ENCODE data around the gene ITSN1.

Gene ITSN1

GRCh38 chr21:33841561-33841960 lies 199.3 kb downstream of the ITSN1 start:
- H3K27ac ChIP-seq (ENCODE audit: low read depth, low read length): no peak overlapping the region
- H3K27me3 ChIP-seq (ENCODE audit: control insufficient read depth, insufficient read depth, low read length): no peaks in the 10 kb centered on the region
- H3K36me3 ChIP-seq (ENCODE audit: control insufficient read depth, insufficient read depth, low read length): peaks cover 19% of the 10 kb centered on the region
- no peaks in the 10 kb centered on the region for H3K4me1 ChIP-seq (ENCODE audit: control insufficient read depth, insufficient read depth, low read length)
- peaks cover 8% of the 10 kb centered on the region; the same call in 1 of the 2 replicates for H3K9me3 ChIP-seq (ENCODE audit: control insufficient read depth, insufficient read depth, low read depth, low read length)
- no peak overlapping the region for H3K9ac ChIP-seq (ENCODE audit: low read length)
- H3K4me3 ChIP-seq (ENCODE audit: low read depth, low read length): no peak overlapping the region

- Histone ChIP-seq H3K27ac (ENCODE audit: low read depth, low read length) (no peak overlapping the region), H3K36me3 (ENCODE audit: control insufficient read depth, insufficient read depth, low read length) (peaks cover 8% of the 10 kb centered on the region), H3K4me3 (ENCODE audit: low read depth, low read length) (no peak overlapping the region), H3K27me3 (ENCODE audit: control insufficient read depth, insufficient read depth, low read length) (no peaks in the 10 kb centered on the region), H3K4me1 (ENCODE audit: control insufficient read depth, insufficient read depth, low read length) (no peaks in the 10 kb centered on the region), H3K9ac (ENCODE audit: low read length) (no peak overlapping the region), H3K9me3 (ENCODE audit: control insufficient read depth, insufficient read depth, low read depth, low read length) (peaks cover 8% of the 10 kb centered on the region; the same call in 1 of the 2 replicates)
Measured at GRCh38 chr21:33843216-33843615, 200.9 kb downstream of the ITSN1 start.

GRCh38 chr21:33844104-33844889 lies 202.0 kb downstream of the ITSN1 start:
- Histone ChIP-seq H3K27me3 (ENCODE audit: control insufficient read depth, insufficient read depth, low read length) (no peaks in the 10 kb centered on the region), H3K9ac (ENCODE audit: low read length) (no peak overlapping the region), H3K36me3 (ENCODE audit: control insufficient read depth, insufficient read depth, low read length) (no peaks in the 10 kb centered on the region; the same call in 1 of the 2 replicates), H3K4me3 (ENCODE audit: low read depth, low read length) (no peak overlapping the region), H3K27ac (ENCODE audit: low read depth, low read length) (no peak overlapping the region), H3K9me3 (ENCODE audit: control insufficient read depth, insufficient read depth, low read depth, low read length) (peaks cover 8% of the 10 kb centered on the region; the same call in 1 of the 2 replicates), H3K4me1 (ENCODE audit: control insufficient read depth, insufficient read depth, low read length) (no peaks in the 10 kb centered on the region)

- no peaks in the 10 kb centered on the region for H3K27me3 ChIP-seq (ENCODE audit: control insufficient read depth, insufficient read depth, low read length)
- peaks cover 8% of the 10 kb centered on the region; the same call in 1 of the 2 replicates for H3K9me3 ChIP-seq (ENCODE audit: control insufficient read depth, insufficient read depth, low read depth, low read length)
- no peak overlapping the region for H3K4me3 ChIP-seq (ENCODE audit: low read depth, low read length)
- no peaks in the 10 kb centered on the region for H3K4me1 ChIP-seq (ENCODE audit: control insufficient read depth, insufficient read depth, low read length)
- no peaks in the 10 kb centered on the region for H3K36me3 ChIP-seq (ENCODE audit: control insufficient read depth, insufficient read depth, low read length)
- no peak overlapping the region for H3K27ac ChIP-seq (ENCODE audit: low read depth, low read length)
- H3K9ac ChIP-seq (ENCODE audit: low read length): no peak overlapping the region
Measured at GRCh38 chr21:33844890-33845205, 202.5 kb downstream of the ITSN1 start.

GRCh38 chr21:33846141-33846540 lies 203.8 kb downstream of the ITSN1 start:
- H3K9ac ChIP-seq (ENCODE audit: low read length): no peak overlapping the region
- no peaks in the 10 kb centered on the region for H3K4me1 ChIP-seq (ENCODE audit: control insufficient read depth, insufficient read depth, low read length)
- H3K27me3 ChIP-seq (ENCODE audit: control insufficient read depth, insufficient read depth, low read length): no peaks in the 10 kb centered on the region
- no peak overlapping the region for H3K27ac ChIP-seq (ENCODE audit: low read depth, low read length)
- no peak overlapping the region for H3K4me3 ChIP-seq (ENCODE audit: low read depth, low read length)
- H3K9me3 ChIP-seq (ENCODE audit: control insufficient read depth, insufficient read depth, low read depth, low read length): peaks cover 8% of the 10 kb centered on the region; the same call in 1 of the 2 replicates
- no peaks in the 10 kb centered on the region for H3K36me3 ChIP-seq (ENCODE audit: control insufficient read depth, insufficient read depth, low read length)

GRCh38 chr21:33847588-33848248 lies 205.4 kb downstream of the ITSN1 start:
- no peak overlapping the region for H3K4me3 ChIP-seq (ENCODE audit: low read depth, low read length)
- no peaks in the 10 kb centered on the region for H3K36me3 ChIP-seq (ENCODE audit: control insufficient read depth, insufficient read depth, low read length)
- H3K9me3 ChIP-seq (ENCODE audit: control insufficient read depth, insufficient read depth, low read depth, low read length): peaks cover 8% of the 10 kb centered on the region; the same call in 1 of the 2 replicates
- H3K27ac ChIP-seq (ENCODE audit: low read depth, low read length): no peak overlapping the region
- no peaks in the 10 kb centered on the region for H3K4me1 ChIP-seq (ENCODE audit: control insufficient read depth, insufficient read depth, low read length)
- H3K9ac ChIP-seq (ENCODE audit: low read length): no peak overlapping the region
- H3K27me3 ChIP-seq (ENCODE audit: control insufficient read depth, insufficient read depth, low read length): no peaks in the 10 kb centered on the region

GRCh38 chr21:33848249-33848953 lies 206.1 kb downstream of the ITSN1 start:
- H3K36me3 ChIP-seq (ENCODE audit: control insufficient read depth, insufficient read depth, low read length): no peaks in the 10 kb centered on the region
- H3K9ac ChIP-seq (ENCODE audit: low read length): no peak overlapping the region
- no peaks in the 10 kb centered on the region for H3K27me3 ChIP-seq (ENCODE audit: control insufficient read depth, insufficient read depth, low read length)
- H3K9me3 ChIP-seq (ENCODE audit: control insufficient read depth, insufficient read depth, low read depth, low read length): peaks cover 8% of the 10 kb centered on the region; the same call in 1 of the 2 replicates
- no peaks in the 10 kb centered on the region for H3K4me1 ChIP-seq (ENCODE audit: control insufficient read depth, insufficient read depth, low read length)
- no peak overlapping the region for H3K4me3 ChIP-seq (ENCODE audit: low read depth, low read length)
- no peak overlapping the region for H3K27ac ChIP-seq (ENCODE audit: low read depth, low read length)

GRCh38 chr21:33849834-33850233 lies 207.5 kb downstream of the ITSN1 start:
- no peaks in the 10 kb centered on the region for H3K27me3 ChIP-seq (ENCODE audit: control insufficient read depth, insufficient read depth, low read length)
- peaks cover 8% of the 10 kb centered on the region; the same call in 1 of the 2 replicates for H3K9me3 ChIP-seq (ENCODE audit: control insufficient read depth, insufficient read depth, low read depth, low read length)
- no peak overlapping the region for H3K27ac ChIP-seq (ENCODE audit: low read depth, low read length)
- no peak overlapping the region for H3K4me3 ChIP-seq (ENCODE audit: low read depth, low read length)
- no peaks in the 10 kb centered on the region for H3K36me3 ChIP-seq (ENCODE audit: control insufficient read depth, insufficient read depth, low read length)
- H3K9ac ChIP-seq (ENCODE audit: low read length): no peak overlapping the region
- no peaks in the 10 kb centered on the region for H3K4me1 ChIP-seq (ENCODE audit: control insufficient read depth, insufficient read depth, low read length)

GRCh38 chr21:33850401-33850800 lies 208.1 kb downstream of the ITSN1 start:
- Histone ChIP-seq H3K9ac (ENCODE audit: low read length) (no peak overlapping the region), H3K36me3 (ENCODE audit: control insufficient read depth, insufficient read depth, low read length) (no peaks in the 10 kb centered on the region), H3K27me3 (ENCODE audit: control insufficient read depth, insufficient read depth, low read length) (no peaks in the 10 kb centered on the region), H3K4me1 (ENCODE audit: control insufficient read depth, insufficient read depth, low read length) (no peaks in the 10 kb centered on the region), H3K4me3 (ENCODE audit: low read depth, low read length) (no peak overlapping the region), H3K9me3 (ENCODE audit: control insufficient read depth, insufficient read depth, low read depth, low read length) (peaks cover 8% of the 10 kb centered on the region; the same call in 1 of the 2 replicates), H3K27ac (ENCODE audit: low read depth, low read length) (no peak overlapping the region)

- H3K36me3 ChIP-seq (ENCODE audit: control insufficient read depth, insufficient read depth, low read length): no peaks in the 10 kb centered on the region
- peaks cover 5% of the 10 kb centered on the region; the same call in 1 of the 2 replicates for H3K9me3 ChIP-seq (ENCODE audit: control insufficient read depth, insufficient read depth, low read depth, low read length)
- H3K9ac ChIP-seq (ENCODE audit: low read length): no peak overlapping the region
- H3K27ac ChIP-seq (ENCODE audit: low read depth, low read length): no peak overlapping the region
- no peak overlapping the region for H3K4me3 ChIP-seq (ENCODE audit: low read depth, low read length)
- H3K27me3 ChIP-seq (ENCODE audit: control insufficient read depth, insufficient read depth, low read length): no peaks in the 10 kb centered on the region
- no peaks in the 10 kb centered on the region for H3K4me1 ChIP-seq (ENCODE audit: control insufficient read depth, insufficient read depth, low read length)
Measured at GRCh38 chr21:33850985-33851384, 208.7 kb downstream of the ITSN1 start.

- H3K4me1 ChIP-seq (ENCODE audit: control insufficient read depth, insufficient read depth, low read length): peaks cover 1% of the 10 kb centered on the region; the same call in 1 of the 2 replicates
- no peaks in the 10 kb centered on the region for H3K9me3 ChIP-seq (ENCODE audit: control insufficient read depth, insufficient read depth, low read depth, low read length)
- H3K27ac ChIP-seq (ENCODE audit: low read depth, low read length): no peak overlapping the region
- H3K36me3 ChIP-seq (ENCODE audit: control insufficient read depth, insufficient read depth, low read length): no peaks in the 10 kb centered on the region
- no peak overlapping the region for H3K4me3 ChIP-seq (ENCODE audit: low read depth, low read length)
- H3K9ac ChIP-seq (ENCODE audit: low read length): no peak overlapping the region
- H3K27me3 ChIP-seq (ENCODE audit: control insufficient read depth, insufficient read depth, low read length): no peaks in the 10 kb centered on the region
Measured at GRCh38 chr21:33852485-33852884, 210.2 kb downstream of the ITSN1 start.

Measured in HUES6 (cell line).